Progenitor cell of endocrine pancreas (in vitro differentiated cells): ENCODE results near the gene ASTN1. TPM values are rescaled to one million over a fixed set of nuclear protein-coding genes. Genes with fewer than 3 reads are reported as not detected.

ENCODE experiments used
- DNase-seq: peaks from one replicate; pipeline ENCODE4 v3.0.0; 2021; ENCODE audit warnings: low spot score; ENCODE audit not compliant: unreplicated experiment
- H3K27ac Mint-ChIP-seq: 2 replicates; pipeline ENCODE4 v1.8.0; 2021; ENCODE audit warnings: mild to moderate bottlenecking, moderate library complexity, mixed read lengths
- H3K27me3 Mint-ChIP-seq: 2 replicates; pipeline ENCODE4 v1.8.0; 2021; ENCODE audit warnings: mixed read lengths
- H3K36me3 Mint-ChIP-seq: 2 replicates; pipeline ENCODE4 v1.8.0; 2022; ENCODE audit warnings: mixed read lengths; ENCODE audit not compliant: insufficient read depth
- H3K4me1 Mint-ChIP-seq: 2 replicates; pipeline ENCODE4 v1.8.0; 2021; ENCODE audit warnings: low read depth, mixed read lengths
- H3K4me3 Mint-ChIP-seq: 2 replicates; pipeline ENCODE4 v1.8.0; 2021; ENCODE audit warnings: low read depth, mild to moderate bottlenecking, moderate library complexity, mixed read lengths
- H3K9me3 Mint-ChIP-seq: 2 replicates; pipeline ENCODE4 v1.8.0; 2021; ENCODE audit warnings: low read depth, mixed read lengths
- CTCF ChIP-seq: fragments of 200-600 bp; sonication (generic); IDR thresholded peaks from one replicate; pipeline ENCODE4 v1.5.0; 2021; ENCODE audit warnings: antibody characterized with exemption, mild to moderate bottlenecking; ENCODE audit not compliant: unreplicated experiment
- total RNA-seq: library from RNA; stranded (reverse); gene quantifications from 2 replicates; pipeline ENCODE4 v1.2.1, GENCODE V29; 2021

Gene ASTN1
- total RNA-seq, 1 donor from 2014 or later, result 0.72 TPM

GRCh38 chr1:176996456-176997090, 167.9 kb downstream of the ASTN1 start:
- Mint-ChIP-seq H3K4me1 (peaks cover 5% of the 10 kb centered on the region), H3K27ac (no peak overlapping the region), H3K36me3 (no peaks in the 10 kb centered on the region), H3K9me3 (no peaks in the 10 kb centered on the region), H3K4me3 (no peak overlapping the region), H3K27me3 (peaks cover 3% of the 10 kb centered on the region)
- DNase-seq, result no peak
- TF ChIP-seq CTCF, result no peak

- Mint-ChIP-seq H3K36me3 (no peaks in the 10 kb centered on the region), H3K9me3 (no peaks in the 10 kb centered on the region), H3K27me3 (peaks cover 6% of the 10 kb centered on the region), H3K4me3 (no peak overlapping the region), H3K27ac (no peak overlapping the region), H3K4me1 (peaks cover 5% of the 10 kb centered on the region)
- TF ChIP-seq CTCF, result no peak
- no peak for DNase-seq
Observed at GRCh38 chr1:176994931-176995596, 169.4 kb downstream of the ASTN1 start.

GRCh38 chr1:176993587-176993986, 170.9 kb downstream of the ASTN1 start:
- Mint-ChIP-seq H3K9me3 (no peaks in the 10 kb centered on the region), H3K27ac (no peak overlapping the region), H3K36me3 (no peaks in the 10 kb centered on the region), H3K4me3 (no peak overlapping the region), H3K27me3 (peaks cover 11% of the 10 kb centered on the region), H3K4me1 (peaks cover 5% of the 10 kb centered on the region)
- TF ChIP-seq CTCF, result no peak
- DNase-seq, result no peak

- no peak for TF ChIP-seq CTCF
- Mint-ChIP-seq H3K27me3 (peaks cover 25% of the 10 kb centered on the region), H3K9me3 (no peaks in the 10 kb centered on the region), H3K4me1 (no peaks in the 10 kb centered on the region), H3K27ac (no peak overlapping the region), H3K4me3 (no peak overlapping the region), H3K36me3 (no peaks in the 10 kb centered on the region)
- no peak for DNase-seq
Observed at GRCh38 chr1:176989754-176990153, 174.8 kb downstream of the ASTN1 start.

- Mint-ChIP-seq H3K27me3 (peaks cover 27% of the 10 kb centered on the region), H3K4me1 (no peaks in the 10 kb centered on the region), H3K9me3 (no peaks in the 10 kb centered on the region), H3K4me3 (no peak overlapping the region), H3K27ac (no peak overlapping the region), H3K36me3 (no peaks in the 10 kb centered on the region)
- TF ChIP-seq CTCF, result no peak
- DNase-seq, result no peak
Observed at GRCh38 chr1:176989023-176989422, 175.5 kb downstream of the ASTN1 start.
